Spleen (tissue), 11 donors: Measurements from ENCODE around the gene ZNF641. TPM values are rescaled to one million over a fixed set of nuclear protein-coding genes. Genes with fewer than 3 reads are reported as not detected.

Source experiments
- DNase-seq: peaks from one replicate; pipeline ENCODE4 v3.0.0-alpha.2; 2020
- H3K27ac ChIP-seq, 8 donors: fragments of 200-600 bp; sonication (generic) in 7 of 8; 1 replicate in 4 of 8; 2 replicates in 4 of 8; pipeline versions ENCODE4 v1.5.0 to v1.8.0; 2016 to 2021; ENCODE audit warnings: inconsistent platforms in 4 of 8, mild to moderate bottlenecking in 4 of 8, moderate library complexity in 1 of 8
- H3K27me3 ChIP-seq, 7 donors: fragments of 200-600 bp; sonication (generic) in 6 of 7; replicated peaks in 1 of 7; 1 replicate in 4 of 7; 2 replicates in 3 of 7; pipeline versions ENCODE4 v1.5.0 to v1.8.0; 2016 to 2021; ENCODE audit warnings: inconsistent platforms in 3 of 7, mild to moderate bottlenecking in 1 of 7
- H3K36me3 ChIP-seq, 6 donors: fragments of 200-600 bp; sonication (generic) in 5 of 6; 1 replicate in 4 of 6; 2 replicates in 2 of 6; pipeline versions ENCODE4 v1.5.0 to v1.8.0; 2016 to 2021; ENCODE audit warnings: inconsistent platforms in 2 of 6
- H3K4me1 ChIP-seq, 6 donors: fragments of 200-600 bp; sonication (generic) in 5 of 6; 1 replicate in 3 of 6; 2 replicates in 3 of 6; pipeline versions ENCODE4 v1.5.0 to v1.8.0; 2016 to 2021; ENCODE audit warnings: inconsistent platforms in 3 of 6
- H3K4me3 ChIP-seq, 8 donors: fragments of 200-600 bp; sonication (generic) in 7 of 8; 1 replicate in 4 of 8; 2 replicates in 4 of 8; pipeline versions ENCODE4 v1.5.0 to v1.8.0; 2016 to 2021; ENCODE audit warnings: inconsistent platforms in 4 of 8, mild to moderate bottlenecking in 4 of 8, moderate library complexity in 2 of 8
- H3K9me3 ChIP-seq, 8 donors: fragments of 200-600 bp; sonication (generic) in 7 of 8; 1 replicate in 4 of 8; 2 replicates in 4 of 8; pipeline versions ENCODE4 v1.5.0 to v1.8.0; 2016 to 2021; ENCODE audit warnings: inconsistent platforms in 4 of 8
- POLR2A ChIP-seq, 3 donors: fragments of 450-650 bp; IDR thresholded peaks; one replicate each; pipeline ENCODE4 v1.5.1; 2017; ENCODE audit warnings: antibody characterized with exemption in 3 of 3, mild to moderate bottlenecking in 1 of 3
- POLR2AphosphoS5 ChIP-seq, 3 donors: sonication (generic); formaldehyde crosslinking; IDR thresholded peaks; one replicate each; pipeline ENCODE4 v1.5.1; 2017; ENCODE audit warnings: antibody characterized with exemption in 3 of 3
- whole genome bisulfite sequencing, 5 donors: extraction: QIAGEN DNeasy Blood & Tissue Kit in 3 of 5; methylation state at CpG; one replicate each; pipeline versions ENCODE4 v1.1.5 to v1.1.7; 2013 to 2018; 5-methylcytosine and 5-hydroxymethylcytosine counted together
- intact Hi-C: fragments of 100-400 bp; cut with DNase I; formaldehyde crosslinking; loops from one replicate; pipeline ENCODE4 v1.15.0; 2023; ENCODE audit warnings: low total_unique reads
- polyA plus RNA-seq, 3 donors: library from polyadenylated mRNA; stranded (reverse); fragments of 200-250 nt; gene quantifications; one replicate each; pipeline ENCODE4 v1.2.1, GENCODE V29; 2013
- total RNA-seq, 7 donors: library from RNA; depleted of rRNA in 3 of 7; stranded (reverse); fragments of >200 nt in 3 of 7; fragmentation: NEBNext Ultra II Directional in 4 of 7; extraction: Animal tissue kit (Norgen Biotek cat#: 25700) in 4 of 7; gene quantifications; one replicate each; pipeline versions ENCODE4 v1.1.0 to v1.2.1, GENCODE V29; 2016 to 2021
- TF ChIP-seq, protein P1 (sequence below), 11 experiments: fragments of 200-600 bp in 7 of 11; fragments of 450-650 bp in 4 of 11; sonication (generic) in 4 of 11; IDR thresholded peaks in 8 of 11; conservative IDR thresholded peaks in 3 of 11; 1 replicate in 7 of 11; 2 replicates in 4 of 11; pipeline versions ENCODE4 v1.4.0 to v1.8.0; 2016 to 2021; ENCODE audit warnings: antibody characterized with exemption in 11 of 11, inconsistent platforms in 4 of 11, mild to moderate bottlenecking in 1 of 11
- donor health status: healthy with polysubstance abuse.
- donor health status: DM: no; HTN: no; CAD: no; lungs with moderate emphysema.
- donor health status: DM: no; HTN: no; CAD: no.
- donor health status: Bipolar disorder and iron deficiency.
- donor health status: healthy.
- donor health status: DM: no; HTN: no; CAD: no.
- donor health status: DM: yes; HTN: yes; CAD: no.

Gene ZNF641
- total and polyA plus RNA-seq, 10 donors, result 3.3 to 67.7 (median 36.4) TPM

- 83 to 95% (median 89%) methylated on average over 6 of the region's 6 CpGs for WGBS, 5 donors
- intact Hi-C loops, result no loop called here
- H3K27ac ChIP-seq, result no peak overlapping the region
These were observed 5.5 kb upstream of the ZNF641 start for GRCh38 chr12:48356041-48356768.

GRCh38 chr12:48352157-48352760 is 1.5 kb upstream of the ZNF641 start:
- Histone ChIP-seq H3K27me3 (no peaks in the 10 kb centered on the region), H3K9me3 (no peaks in the 10 kb centered on the region), H3K36me3 (peaks cover 0 to 11% (median 7%) of the 10 kb centered on the region in 6 donors), H3K4me1 (peaks cover 12 to 46% (median 26%) of the 10 kb centered on the region in 6 donors), H3K4me3 (no peak overlapping the region), H3K27ac (peak overlapping the region in 2 of 8 donors; percentile 96 to 98)
- no peak for TF ChIP-seq POLR2AphosphoS5 (IDR thresholded peaks at IDR 0.05)
- intact Hi-C loops, result no loop called here
- 90 to 98% (median 95%) methylated on average over 11 of the region's 11 CpGs for WGBS, 5 donors
- DNase-seq, result no peak

More at GRCh38 chr12:48356041-48356768, 5.5 kb upstream of the ZNF641 start:
- TF ChIP-seq POLR2A (IDR thresholded peaks at IDR 0.05) (no peak), POLR2AphosphoS5 (IDR thresholded peaks at IDR 0.05) (no peak)
- TF ChIP-seq, protein P1, sequence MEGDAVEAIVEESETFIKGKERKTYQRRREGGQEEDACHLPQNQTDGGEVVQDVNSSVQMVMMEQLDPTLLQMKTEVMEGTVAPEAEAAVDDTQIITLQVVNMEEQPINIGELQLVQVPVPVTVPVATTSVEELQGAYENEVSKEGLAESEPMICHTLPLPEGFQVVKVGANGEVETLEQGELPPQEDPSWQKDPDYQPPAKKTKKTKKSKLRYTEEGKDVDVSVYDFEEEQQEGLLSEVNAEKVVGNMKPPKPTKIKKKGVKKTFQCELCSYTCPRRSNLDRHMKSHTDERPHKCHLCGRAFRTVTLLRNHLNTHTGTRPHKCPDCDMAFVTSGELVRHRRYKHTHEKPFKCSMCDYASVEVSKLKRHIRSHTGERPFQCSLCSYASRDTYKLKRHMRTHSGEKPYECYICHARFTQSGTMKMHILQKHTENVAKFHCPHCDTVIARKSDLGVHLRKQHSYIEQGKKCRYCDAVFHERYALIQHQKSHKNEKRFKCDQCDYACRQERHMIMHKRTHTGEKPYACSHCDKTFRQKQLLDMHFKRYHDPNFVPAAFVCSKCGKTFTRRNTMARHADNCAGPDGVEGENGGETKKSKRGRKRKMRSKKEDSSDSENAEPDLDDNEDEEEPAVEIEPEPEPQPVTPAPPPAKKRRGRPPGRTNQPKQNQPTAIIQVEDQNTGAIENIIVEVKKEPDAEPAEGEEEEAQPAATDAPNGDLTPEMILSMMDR (IDR thresholded peaks at IDR 0.05 in 8 of 11, conservative IDR thresholded peaks at IDR 0.05 in 3 of 11), result no peak
- Histone ChIP-seq H3K9me3 (no peaks in the 10 kb centered on the region), H3K36me3 (no peaks in the 10 kb centered on the region), H3K4me1 (peaks cover 0 to 13% (median 7%) of the 10 kb centered on the region in 6 donors), H3K4me3 (no peak overlapping the region), H3K27me3 (no peaks in the 10 kb centered on the region)
- DNase-seq, result no peak

GRCh38 chr12:48351022-48351708 is 446 bp upstream of the ZNF641 start:
- 1 to 7% (median 2%) methylated on average over 24 to 36 of the region's 36 CpGs for WGBS, 5 donors
- TF ChIP-seq POLR2AphosphoS5 (IDR thresholded peaks at IDR 0.05) (peak in 2 of 3 donors; percentile 4 to 5), POLR2A (IDR thresholded peaks at IDR 0.05) (no peak)
- TF ChIP-seq, protein P1 (IDR thresholded peaks at IDR 0.05 in 8 of 11, conservative IDR thresholded peaks at IDR 0.05 in 3 of 11), result no peak
- H3K4me3 ChIP-seq, result peak overlapping the region; percentile 58 to 75 (median 70)
- H3K27me3 ChIP-seq, result no peaks in the 10 kb centered on the region
- H3K4me1 ChIP-seq, result peaks cover 12 to 49% (median 26%) of the 10 kb centered on the region in 6 donors
- H3K9me3 ChIP-seq, result no peaks in the 10 kb centered on the region
- peaks cover 0 to 22% (median 18%) of the 10 kb centered on the region in 6 donors for H3K36me3 ChIP-seq
- intact Hi-C loops, result no loop called here
- DNase-seq, result no peak
- H3K27ac ChIP-seq, result peak overlapping the region; percentile 84 to 98 (median 93)

DNA sequence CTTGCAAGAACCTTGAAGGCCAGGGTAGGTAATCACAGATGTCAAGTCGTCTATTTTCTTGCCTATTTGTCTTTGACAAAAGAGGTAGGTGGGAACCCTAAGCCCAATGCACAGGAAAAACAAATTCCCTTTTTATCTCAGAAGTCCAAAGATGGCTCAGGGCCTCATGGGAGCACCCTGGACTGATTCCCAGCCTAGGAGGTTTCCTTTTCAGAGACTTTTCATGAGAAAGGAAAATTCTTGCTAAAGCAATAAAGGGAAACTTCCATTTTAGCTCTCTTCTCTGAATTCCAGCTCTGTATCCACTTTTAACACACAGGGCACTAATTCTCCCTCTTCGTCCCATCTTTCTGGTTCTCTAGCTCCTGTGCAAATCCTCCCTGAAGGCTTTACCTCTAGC is 1.2 kb downstream of the ZNF641 start:
- 47 to 64% (median 61%) methylated on average over 2 of the region's 2 CpGs for WGBS, 5 donors
- peak overlapping the region in 7 of 8 donors; percentile 58 to 75 (median 69) for H3K4me3 ChIP-seq
- H3K4me1 ChIP-seq, result peaks cover 12 to 49% (median 26%) of the 10 kb centered on the region in 6 donors
- no peaks in the 10 kb centered on the region for H3K27me3 ChIP-seq
- H3K27ac ChIP-seq, result peak overlapping the region in 7 of 8 donors; percentile 84 to 98 (median 94)
- no peak for DNase-seq
- intact Hi-C loops, result no loop called here
- TF ChIP-seq POLR2A (IDR thresholded peaks at IDR 0.05) (no peak), POLR2AphosphoS5 (IDR thresholded peaks at IDR 0.05) (no peak)
- TF ChIP-seq, protein P1 (IDR thresholded peaks at IDR 0.05 in 8 of 11, conservative IDR thresholded peaks at IDR 0.05 in 3 of 11), result no peak
- H3K9me3 ChIP-seq, result no peaks in the 10 kb centered on the region
- H3K36me3 ChIP-seq, result peaks cover 0 to 39% (median 35%) of the 10 kb centered on the region in 6 donors
